ENCODE measurements around the gene MAD2L1BP. TPM values are rescaled to one million over a fixed set of nuclear protein-coding genes. Genes with fewer than 3 reads are reported as not detected.
A peak's percentile ranks its signal among the peaks of the same experiment; 100 is the strongest.
"Not testable (repeated sequence)": the region's sequence is repeated elsewhere in the genome, so short reads cannot be mapped to it uniquely, and the experiment has no call there.

MAD2L1BP gene, protein sequence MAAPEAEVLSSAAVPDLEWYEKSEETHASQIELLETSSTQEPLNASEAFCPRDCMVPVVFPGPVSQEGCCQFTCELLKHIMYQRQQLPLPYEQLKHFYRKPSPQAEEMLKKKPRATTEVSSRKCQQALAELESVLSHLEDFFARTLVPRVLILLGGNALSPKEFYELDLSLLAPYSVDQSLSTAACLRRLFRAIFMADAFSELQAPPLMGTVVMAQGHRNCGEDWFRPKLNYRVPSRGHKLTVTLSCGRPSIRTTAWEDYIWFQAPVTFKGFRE
- 18.7 TPM for polyA plus RNA-seq (2013)

DNA sequence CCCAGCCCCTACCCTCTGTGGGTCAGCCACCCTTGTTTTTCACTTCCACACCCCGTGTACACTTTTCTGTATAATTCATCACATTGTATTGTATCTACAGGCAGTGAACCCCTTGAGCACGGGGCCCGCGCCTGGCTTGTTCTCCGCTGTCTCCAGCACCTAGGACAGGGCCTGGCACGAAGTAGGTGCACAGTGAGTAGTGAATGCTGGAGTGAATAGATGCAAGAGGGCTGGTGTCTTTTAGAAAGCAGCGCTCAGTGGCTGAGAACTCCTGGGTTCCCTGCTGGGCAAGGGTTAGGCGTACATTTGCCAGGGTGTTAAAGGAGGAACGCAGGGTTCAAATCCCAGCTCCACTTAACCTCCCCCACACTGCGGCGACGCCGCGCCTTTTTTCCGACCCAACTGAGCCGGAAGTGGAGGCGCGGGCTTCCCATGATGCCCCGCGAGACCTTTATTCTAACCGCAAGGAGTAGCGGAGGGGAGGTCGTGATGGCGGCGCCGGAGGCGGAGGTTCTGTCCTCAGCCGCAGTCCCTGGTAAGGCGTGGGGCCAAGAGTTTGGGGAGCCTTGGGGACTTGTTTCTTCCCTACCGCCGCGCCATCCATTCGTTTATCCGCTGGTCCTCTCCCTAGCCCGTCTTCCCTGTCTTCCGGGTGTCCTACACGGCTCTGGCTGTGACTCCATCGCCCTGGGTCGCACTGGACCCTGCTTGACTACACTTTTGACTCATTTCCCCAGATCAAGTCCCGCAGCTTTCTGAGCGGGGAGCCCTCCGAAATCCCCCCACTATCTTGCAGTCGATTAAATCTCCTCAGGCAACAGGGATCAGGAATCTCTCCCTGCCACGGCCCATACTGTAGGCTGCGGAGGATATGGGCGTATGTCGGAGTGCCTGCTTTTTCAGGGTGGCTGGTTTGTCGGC lies at the start of gene MAD2L1BP:
Gene MAD2L1BP (plus strand): TSS at position 454 of the 921 bp plus-strand sequence. CDS start 36 bp downstream, at position 490.
- H3K4me1 ChIP-seq (ENCODE audit: control extremely low read depth in 1 of 4, control insufficient read depth in 4 of 4, insufficient read depth in 4 of 4, low read length in 3 of 4): peaks cover 9 to 43% (median 35%) of the 10 kb centered on the region in 4 experiments
- no peaks in the 10 kb centered on the region for H3K9me3 ChIP-seq (ENCODE audit: control extremely low read depth in 1 of 5, control insufficient read depth in 4 of 5, insufficient read depth in 2 of 5, low read depth in 1 of 5, low read length in 4 of 5)
- DNase-seq: peak; percentile 78 to 90 (median 88)
- CTCF ChIA-PET: interaction anchor here (0.8 to 1.9 kb wide), 3 partner anchors 12 to 27 kb away, joined by 3 to 5 read pairs (median 4); no protein-coding TSS in a partner anchor
- no peaks in the 10 kb centered on the region for H3K27me3 ChIP-seq (replicated peaks in 2 of 5; ENCODE audit: control insufficient read depth in 4 of 5, insufficient read depth in 5 of 5, low read length in 4 of 5)
- peaks cover 0 to 19% (median 14%) of the 10 kb centered on the region in 4 experiments for H3K36me3 ChIP-seq (ENCODE audit: control insufficient read depth in 4 of 4, insufficient read depth in 4 of 4, low read length in 3 of 4)
- peak within 1 kb of the TSS; percentile 85 to 92 for H3K27ac ChIP-seq (ENCODE audit: insufficient read depth in 1 of 2, low read depth in 1 of 2, low read length in 2 of 2, poor library complexity in 1 of 2, severe bottlenecking in 2 of 2)
- POLR2A ChIA-PET: interaction anchor here (0.7 to 0.9 kb wide), 3 partner anchors 10 to 611 kb away, joined by 3 read pairs; partner anchors contain the start of gene HSP90AB1
- WGBS (ENCODE audit: insufficient coverage): 5% methylated on average over 33 of the region's 48 CpGs
- peak within 1 kb of the TSS; percentile 74 to 99 (median 91) for H3K4me3 ChIP-seq (ENCODE audit: control insufficient read depth in 1 of 7, extremely low read depth in 1 of 7, insufficient read depth in 4 of 7, low read depth in 2 of 7, low read length in 6 of 7)

DNA sequence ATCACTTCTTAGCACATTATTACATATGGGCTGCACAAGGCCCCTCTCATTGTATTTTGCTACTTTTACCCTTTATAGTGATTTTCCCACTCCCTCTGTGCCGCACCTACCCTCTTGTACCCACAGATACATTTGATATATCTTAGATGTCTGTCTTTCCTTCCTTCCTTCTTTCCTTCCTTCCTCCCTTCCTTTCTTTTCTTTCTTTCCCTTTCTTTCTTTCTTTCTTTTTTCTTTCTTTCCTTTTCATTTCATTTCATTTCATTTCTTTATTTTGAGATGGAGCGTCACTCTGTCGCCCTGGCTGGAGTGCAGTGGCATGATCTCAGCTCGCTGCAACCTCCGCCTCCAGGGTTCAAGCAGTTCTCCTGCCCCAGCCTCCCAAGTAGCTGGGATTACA lies 47.4 kb upstream of the MAD2L1BP start:
- ChIA-PET POLR2A (no interaction called here), CTCF (interaction anchor here (1.6 kb wide), 1 partner anchor 20 kb away, joined by 3 read pairs; no protein-coding TSS in a partner anchor)
- Histone ChIP-seq H3K9me3 (ENCODE audit: control extremely low read depth in 1 of 5, control insufficient read depth in 4 of 5, insufficient read depth in 2 of 5, low read depth in 1 of 5, low read length in 4 of 5) (no peaks in the 10 kb centered on the region), H3K36me3 (ENCODE audit: control insufficient read depth in 4 of 4, insufficient read depth in 4 of 4, low read length in 3 of 4) (peaks cover 18 to 51% (median 34%) of the 10 kb centered on the region in 4 experiments), H3K27ac (ENCODE audit: insufficient read depth in 1 of 2, low read depth in 1 of 2, low read length in 2 of 2, poor library complexity in 1 of 2, severe bottlenecking in 2 of 2) (no peak overlapping the region), H3K4me1 (ENCODE audit: control extremely low read depth in 1 of 4, control insufficient read depth in 4 of 4, insufficient read depth in 4 of 4, low read length in 3 of 4) (peaks cover 0 to 3% (median 0%) of the 10 kb centered on the region in 4 experiments), H3K4me3 (ENCODE audit: control insufficient read depth in 1 of 7, extremely low read depth in 1 of 7, insufficient read depth in 4 of 7, low read depth in 2 of 7, low read length in 6 of 7) (no peak overlapping the region), H3K27me3 (replicated peaks in 2 of 5; ENCODE audit: control insufficient read depth in 4 of 5, insufficient read depth in 5 of 5, low read length in 4 of 5) (no peaks in the 10 kb centered on the region)
- DNase-seq: no peak
- WGBS (ENCODE audit: insufficient coverage): 97% methylated on average over 3 of the region's 5 CpGs

DNA sequence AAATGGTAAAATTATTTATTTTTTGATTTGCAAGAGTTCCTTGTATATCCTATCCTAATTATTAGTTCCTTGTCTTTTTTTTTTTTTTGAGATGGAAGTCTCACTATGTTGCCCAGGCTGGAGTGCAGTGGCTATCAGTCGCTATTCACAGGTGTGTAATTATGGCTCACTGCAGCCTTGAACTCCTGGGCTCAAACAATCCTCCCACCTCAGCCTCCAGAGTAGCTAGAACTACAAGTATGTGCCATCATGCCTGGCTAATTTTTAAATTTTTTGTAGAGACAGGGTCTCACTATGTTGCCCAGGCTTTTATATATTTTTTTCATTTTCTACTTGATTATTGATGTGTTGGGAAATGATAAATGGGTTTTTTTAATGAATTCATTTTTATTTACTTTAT lies 46.1 kb upstream of the MAD2L1BP start:
- H3K36me3 ChIP-seq (ENCODE audit: control insufficient read depth in 4 of 4, insufficient read depth in 4 of 4, low read length in 3 of 4): peaks cover 14 to 40% (median 25%) of the 10 kb centered on the region in 4 experiments
- H3K9me3 ChIP-seq (ENCODE audit: control extremely low read depth in 1 of 5, control insufficient read depth in 4 of 5, insufficient read depth in 2 of 5, low read depth in 1 of 5, low read length in 4 of 5); POLR2A ChIA-PET; H3K4me3 ChIP-seq (ENCODE audit: control insufficient read depth in 1 of 7, extremely low read depth in 1 of 7, insufficient read depth in 4 of 7, low read depth in 2 of 7, low read length in 6 of 7); DNase-seq; H3K4me1 ChIP-seq (ENCODE audit: control extremely low read depth in 1 of 4, control insufficient read depth in 4 of 4, insufficient read depth in 4 of 4, low read length in 3 of 4); H3K27me3 ChIP-seq (replicated peaks in 2 of 5; ENCODE audit: control insufficient read depth in 4 of 5, insufficient read depth in 5 of 5, low read length in 4 of 5); H3K27ac ChIP-seq (ENCODE audit: insufficient read depth in 1 of 2, low read depth in 1 of 2, low read length in 2 of 2, poor library complexity in 1 of 2, severe bottlenecking in 2 of 2): not testable (repeated sequence)
- no CpG with 5 or more reads among the region's 1 CpG for WGBS (ENCODE audit: insufficient coverage)
- CTCF ChIA-PET: interaction anchor here (1.6 kb wide), 1 partner anchor 19 kb away, joined by 3 read pairs; no protein-coding TSS in a partner anchor

DNA sequence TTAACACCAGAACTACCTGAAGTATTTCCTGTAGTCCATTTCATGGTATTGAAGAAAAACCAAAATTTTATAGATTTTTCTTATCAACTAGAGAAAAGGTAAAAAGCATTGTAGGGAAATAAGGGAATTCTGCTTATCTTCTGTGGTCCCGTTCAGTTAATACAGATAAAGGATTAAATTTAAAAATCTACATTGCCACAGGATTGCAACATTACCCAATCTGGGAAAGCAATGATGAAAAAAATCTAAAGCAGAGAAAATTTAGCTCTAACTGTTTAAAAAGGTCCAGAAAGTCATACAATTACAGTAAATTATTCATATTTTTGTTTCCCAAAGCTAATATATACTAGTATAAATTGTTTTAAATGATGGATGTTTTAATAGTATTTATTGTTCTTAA lies 41.7 kb upstream of the MAD2L1BP start:
- Histone ChIP-seq H3K9me3 (ENCODE audit: control extremely low read depth in 1 of 5, control insufficient read depth in 4 of 5, insufficient read depth in 2 of 5, low read depth in 1 of 5, low read length in 4 of 5) (no peaks in the 10 kb centered on the region), H3K27ac (ENCODE audit: insufficient read depth in 1 of 2, low read depth in 1 of 2, low read length in 2 of 2, poor library complexity in 1 of 2, severe bottlenecking in 2 of 2) (no peak overlapping the region), H3K4me1 (ENCODE audit: control extremely low read depth in 1 of 4, control insufficient read depth in 4 of 4, insufficient read depth in 4 of 4, low read length in 3 of 4) (no peaks in the 10 kb centered on the region), H3K27me3 (replicated peaks in 2 of 5; ENCODE audit: control insufficient read depth in 4 of 5, insufficient read depth in 5 of 5, low read length in 4 of 5) (no peaks in the 10 kb centered on the region), H3K36me3 (ENCODE audit: control insufficient read depth in 4 of 4, insufficient read depth in 4 of 4, low read length in 3 of 4) (peaks cover 5 to 26% (median 17%) of the 10 kb centered on the region in 4 experiments), H3K4me3 (ENCODE audit: control insufficient read depth in 1 of 7, extremely low read depth in 1 of 7, insufficient read depth in 4 of 7, low read depth in 2 of 7, low read length in 6 of 7) (no peak overlapping the region)
- POLR2A ChIA-PET: no interaction called here
- CTCF ChIA-PET: interaction anchor here (0.6 to 2.3 kb wide), 4 partner anchors 9 to 590 kb away, joined by 3 to 10 read pairs (median 3); no protein-coding TSS in a partner anchor
- DNase-seq: no peak
- no CpG with 5 or more reads among the region's 1 CpG for WGBS (ENCODE audit: insufficient coverage)

DNA sequence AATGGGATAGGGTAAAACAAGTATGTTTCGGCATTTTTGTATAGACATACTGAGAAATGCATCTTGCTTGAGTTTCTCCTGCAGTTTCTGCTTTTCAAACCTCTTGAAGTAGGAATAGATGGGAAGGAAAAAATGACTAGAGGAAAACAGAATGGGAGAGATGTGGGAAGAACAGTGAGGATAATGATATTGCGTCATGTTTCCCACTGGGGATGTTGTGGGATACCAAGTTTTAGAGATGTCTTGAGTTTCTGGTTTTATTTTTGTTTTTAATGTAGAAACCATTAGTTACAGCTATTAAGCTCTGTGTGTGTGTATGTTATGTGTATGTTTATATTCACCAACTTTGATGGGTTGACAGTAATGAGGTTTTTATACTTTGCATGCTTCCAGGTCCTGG lies 35.0 kb upstream of the MAD2L1BP start:
- H3K4me3 ChIP-seq (ENCODE audit: control insufficient read depth in 1 of 7, extremely low read depth in 1 of 7, insufficient read depth in 4 of 7, low read depth in 2 of 7, low read length in 6 of 7): no peak overlapping the region
- no peak for DNase-seq
- no peaks in the 10 kb centered on the region for H3K9me3 ChIP-seq (ENCODE audit: control extremely low read depth in 1 of 5, control insufficient read depth in 4 of 5, insufficient read depth in 2 of 5, low read depth in 1 of 5, low read length in 4 of 5)
- 100% methylated on average over 2 of the region's 2 CpGs for WGBS (ENCODE audit: insufficient coverage)
- H3K36me3 ChIP-seq (ENCODE audit: control insufficient read depth in 4 of 4, insufficient read depth in 4 of 4, low read length in 3 of 4): peaks cover 5 to 48% (median 27%) of the 10 kb centered on the region in 4 experiments
- no peak overlapping the region for H3K27ac ChIP-seq (ENCODE audit: insufficient read depth in 1 of 2, low read depth in 1 of 2, low read length in 2 of 2, poor library complexity in 1 of 2, severe bottlenecking in 2 of 2)
- H3K27me3 ChIP-seq (replicated peaks in 2 of 5; ENCODE audit: control insufficient read depth in 4 of 5, insufficient read depth in 5 of 5, low read length in 4 of 5): no peaks in the 10 kb centered on the region
- ChIA-PET POLR2A (no interaction called here), CTCF (interaction anchor here (1.0 to 1.3 kb wide), 2 partner anchors 8 to 29 kb away, joined by 3 to 5 read pairs; partner anchors contain the start of gene GTPBP2)
- H3K4me1 ChIP-seq (ENCODE audit: control extremely low read depth in 1 of 4, control insufficient read depth in 4 of 4, insufficient read depth in 4 of 4, low read length in 3 of 4): no peaks in the 10 kb centered on the region

DNA sequence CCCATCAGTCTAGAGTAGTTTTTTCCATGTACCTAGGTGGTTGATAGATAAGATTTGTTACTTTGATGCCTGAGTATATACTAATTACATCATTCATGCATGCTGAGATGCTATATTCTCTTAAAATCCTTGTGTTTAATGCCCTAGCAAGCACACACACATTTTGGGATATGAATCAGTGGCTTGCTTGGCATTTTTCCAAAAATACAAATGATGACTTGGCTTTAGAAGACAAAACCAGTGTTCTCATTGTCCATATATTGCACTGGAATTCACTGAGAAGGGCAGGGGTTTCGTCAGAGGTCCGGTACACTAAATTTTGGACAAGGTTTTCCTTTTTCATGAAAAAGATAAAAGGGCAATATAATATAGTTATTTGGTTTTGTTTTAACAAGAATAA lies 31.5 kb upstream of the MAD2L1BP start:
- no CpG with 5 or more reads among the region's 2 CpGs for WGBS (ENCODE audit: insufficient coverage)
- no peak for DNase-seq
- Histone ChIP-seq H3K27ac (ENCODE audit: insufficient read depth in 1 of 2, low read depth in 1 of 2, low read length in 2 of 2, poor library complexity in 1 of 2, severe bottlenecking in 2 of 2) (no peak overlapping the region), H3K4me1 (ENCODE audit: control extremely low read depth in 1 of 4, control insufficient read depth in 4 of 4, insufficient read depth in 4 of 4, low read length in 3 of 4) (peaks cover 0 to 5% (median 1%) of the 10 kb centered on the region in 4 experiments), H3K4me3 (ENCODE audit: control insufficient read depth in 1 of 7, extremely low read depth in 1 of 7, insufficient read depth in 4 of 7, low read depth in 2 of 7, low read length in 6 of 7) (no peak overlapping the region), H3K9me3 (ENCODE audit: control extremely low read depth in 1 of 5, control insufficient read depth in 4 of 5, insufficient read depth in 2 of 5, low read depth in 1 of 5, low read length in 4 of 5) (no peaks in the 10 kb centered on the region), H3K27me3 (replicated peaks in 2 of 5; ENCODE audit: control insufficient read depth in 4 of 5, insufficient read depth in 5 of 5, low read length in 4 of 5) (no peaks in the 10 kb centered on the region), H3K36me3 (ENCODE audit: control insufficient read depth in 4 of 4, insufficient read depth in 4 of 4, low read length in 3 of 4) (peaks cover 7 to 41% (median 25%) of the 10 kb centered on the region in 4 experiments)
- POLR2A ChIA-PET: interaction anchor here (0.6 kb wide), 1 partner anchor 12 kb away, joined by 3 read pairs; no protein-coding TSS in a partner anchor
- CTCF ChIA-PET: interaction anchor here (1.4 kb wide), 1 partner anchor 64 kb away, joined by 8 read pairs; no protein-coding TSS in a partner anchor

Data from common myeloid progenitor, CD34-positive (primary cell).